PC-3 (cell line): ENCODE results near the gene FBXO11.

Experiments used
- CTCF ChIP-seq: fragments of 300-600 bp; sonication (generic); conservative IDR thresholded peaks from 2 replicates; pipeline ENCODE4 v1.5.1; 2017; ENCODE audit warnings: antibody characterized with exemption, low read depth, mild to moderate bottlenecking, low read length
- EZH2 ChIP-seq: fragments of 300-600 bp; sonication (generic); IDR thresholded peaks from one replicate; pipeline ENCODE4 v1.6.1; 2017; ENCODE audit warnings: antibody characterized with exemption, mild to moderate bottlenecking, low read length; ENCODE audit not compliant: unreplicated experiment
- EZH2phosphoT487 ChIP-seq: fragments of 300-600 bp; sonication (generic); IDR thresholded peaks from 2 replicates; pipeline ENCODE4 v1.6.1; 2018; ENCODE audit warnings: mild to moderate bottlenecking, antibody characterized with exemption, low read length, borderline replicate concordance

- TF ChIP-seq CTCF (no peak), EZH2phosphoT487 (no peak), EZH2 (no peak)
Observed at GRCh38 chr2:47945046-47945781, 38.9 kb upstream of the FBXO11 start.
